H1 (cell line): Measurements from ENCODE around the gene SNRNP70. TPM values are rescaled to one million over a fixed set of nuclear protein-coding genes. Genes with fewer than 3 reads are reported as not detected.

ENCODE experiments used
- CTCF ChIA-PET: fragments of 300-600 bp; sonication (Branson Sonifier 250); formaldehyde crosslinking; loops from one replicate; lab custom pipeline; 2021; ENCODE audit not compliant: partially characterized antibody; lab: Charles Lee
- POLR2A ChIA-PET: fragments of 300-600 bp; sonication (Branson Sonifier 250); formaldehyde crosslinking; loops from one replicate; lab custom pipeline; 2021; ENCODE audit warnings: inconsistent platforms; ENCODE audit not compliant: partially characterized antibody; lab: Charles Lee
- DNase-seq, 2 experiments: peaks; one replicate each; pipeline versions ENCODE4 v3.0.0 to v3.0.0-alpha.2; 2010 to 2022; ENCODE audit warnings: low spot score in 2 of 2, low read depth in 1 of 2, mixed read lengths in 1 of 2
- FAIRE-seq: peaks from 2 replicates; lab custom pipeline; 2011; peaks lifted over from hg19 to GRCh38; lab: Jason Lieb, UNC
- H2AFZ ChIP-seq: 2 replicates; pipeline ENCODE4 v1.8.1; 2012; ENCODE audit warnings: low read length, inconsistent platforms
- H2AK5ac ChIP-seq: 2 replicates; pipeline ENCODE4 v1.6.1; 2013; ENCODE audit warnings: low read depth, low read length
- H2BK120ac ChIP-seq: replicated peaks from 2 replicates; pipeline ENCODE3; 2013; ENCODE audit warnings: low read depth, low read length, inconsistent platforms
- H2BK12ac ChIP-seq: 2 replicates; pipeline ENCODE4 v1.6.1; 2013; ENCODE audit warnings: low read depth, low read length
- H2BK15ac ChIP-seq: 2 replicates; pipeline ENCODE4 v1.6.1; 2013; ENCODE audit warnings: low read length
- H2BK20ac ChIP-seq: 2 replicates; pipeline ENCODE4 v1.6.1; 2013; ENCODE audit warnings: low read length
- H2BK5ac ChIP-seq: 2 replicates; pipeline ENCODE4 v1.6.1; 2013; ENCODE audit warnings: low read depth, low read length
- H3K14ac ChIP-seq: 2 replicates; pipeline ENCODE4 v1.6.1; 2013; ENCODE audit warnings: inconsistent platforms; ENCODE audit not compliant: insufficient read length
- H3K18ac ChIP-seq: 2 replicates; pipeline ENCODE4 v1.6.1; 2013; ENCODE audit warnings: low read length; ENCODE audit errors: extremely low read depth
- H3K23ac ChIP-seq: 2 replicates; pipeline ENCODE4 v1.6.1; 2013; ENCODE audit warnings: inconsistent platforms; ENCODE audit not compliant: insufficient read length
- H3K23me2 ChIP-seq: 2 replicates; pipeline ENCODE4 v1.6.1; 2013; ENCODE audit warnings: low read depth, low read length
- H3K27ac ChIP-seq: 2 replicates; pipeline ENCODE4 v1.6.1; 2011; ENCODE audit warnings: low read depth, low read length, inconsistent platforms
- H3K27me3 ChIP-seq, 4 experiments: replicated peaks in 1 of 4; 1 replicate in 1 of 4; 2 replicates in 3 of 4; pipeline versions ENCODE4 v1.6.1 to v1.8.1; 2011 to 2013; ENCODE audit warnings: low read length in 3 of 4, mild to moderate bottlenecking in 3 of 4, inconsistent platforms in 2 of 4, mixed read lengths in 2 of 4, moderate library complexity in 1 of 4; ENCODE audit not compliant: control insufficient read depth in 3 of 4, insufficient read depth in 3 of 4; ENCODE audit errors: extremely low read depth in 1 of 4
- H3K36me3 ChIP-seq, 4 experiments: 2 replicates each; pipeline versions ENCODE4 v1.6.1 to v1.8.1; 2011 to 2013; ENCODE audit warnings: mild to moderate bottlenecking in 4 of 4, low read length in 3 of 4, moderate library complexity in 2 of 4, control low read depth in 1 of 4, inconsistent platforms in 1 of 4; ENCODE audit not compliant: insufficient read depth in 4 of 4, control insufficient read depth in 2 of 4
- H3K4ac ChIP-seq: replicated peaks from 2 replicates; pipeline ENCODE3; 2013; ENCODE audit warnings: low read length, low read depth, mixed read lengths, inconsistent platforms; ENCODE audit not compliant: insufficient read length
- H3K4me1 ChIP-seq, 4 experiments: replicated peaks in 1 of 4; 1 replicate in 1 of 4; 2 replicates in 3 of 4; pipeline versions ENCODE4 v1.6.1 to v1.8.1; 2011 to 2013; ENCODE audit warnings: low read length in 3 of 4, inconsistent platforms in 2 of 4, mixed read lengths in 1 of 4; ENCODE audit not compliant: insufficient read depth in 4 of 4, control insufficient read depth in 3 of 4
- H3K4me2 ChIP-seq, 2 experiments: 2 replicates each; pipeline versions ENCODE4 v1.6.1 to v1.8.1; 2011 to 2013; ENCODE audit warnings: low read depth in 2 of 2, low read length in 2 of 2, control low read depth in 1 of 2, inconsistent platforms in 1 of 2, mild to moderate bottlenecking in 1 of 2; ENCODE audit not compliant: insufficient read depth in 1 of 2
- H3K4me3 ChIP-seq, 4 experiments: fragments of 200-600, 300-600 bp in 1 of 4; sonication (generic), shearing (Covaris generic), sonication (Bioruptor Twin) in 1 of 4; 2 replicates each; pipeline versions ENCODE4 v1.5.1 to v1.8.1; 2011 to 2016; ENCODE audit warnings: low read length in 4 of 4, low read depth in 3 of 4, control low read depth in 2 of 4, inconsistent platforms in 2 of 4, mild to moderate bottlenecking in 2 of 4, mixed read lengths in 1 of 4, moderate library complexity in 1 of 4; ENCODE audit not compliant: insufficient read depth in 2 of 4; ENCODE audit errors: extremely low read depth in 1 of 4
- H3K56ac ChIP-seq: replicated peaks from 2 replicates; pipeline ENCODE3; 2013; ENCODE audit warnings: low read depth, mild to moderate bottlenecking, mixed read lengths, low read length, inconsistent platforms; ENCODE audit not compliant: insufficient read length
- H3K79me1 ChIP-seq: 2 replicates; pipeline ENCODE4 v1.6.1; 2013; ENCODE audit warnings: low read depth, low read length, control low read depth
- H3K79me2 ChIP-seq, 2 experiments: 2 replicates each; pipeline versions ENCODE4 v1.6.1 to v1.8.1; 2012 to 2013; ENCODE audit warnings: low read length in 2 of 2, mild to moderate bottlenecking in 2 of 2, inconsistent platforms in 1 of 2; ENCODE audit not compliant: insufficient read depth in 2 of 2, control insufficient read depth in 1 of 2
- H3K9ac ChIP-seq, 4 experiments: replicated peaks in 1 of 4; 1 replicate in 1 of 4; 2 replicates in 3 of 4; pipeline versions ENCODE4 v1.6.1 to v1.8.1; 2011 to 2013; ENCODE audit warnings: low read depth in 3 of 4, low read length in 3 of 4, control low read depth in 2 of 4, mild to moderate bottlenecking in 2 of 4, moderate library complexity in 2 of 4, inconsistent platforms in 1 of 4; ENCODE audit errors: extremely low read depth in 1 of 4
- H3K9me3 ChIP-seq, 2 experiments: 2 replicates each; pipeline versions ENCODE4 v1.6.1 to v1.8.1; 2012 to 2013; ENCODE audit warnings: mild to moderate bottlenecking in 2 of 2, moderate library complexity in 2 of 2, control low read depth in 1 of 2, inconsistent platforms in 1 of 2, low read depth in 1 of 2, low read length in 1 of 2, mixed read lengths in 1 of 2; ENCODE audit not compliant: insufficient read depth in 2 of 2
- H4K20me1 ChIP-seq, 2 experiments: replicated peaks in 1 of 2; 2 replicates each; pipeline versions ENCODE3 to v1.8.1; 2011 to 2013; ENCODE audit warnings: inconsistent platforms in 2 of 2, low read length in 2 of 2, mild to moderate bottlenecking in 1 of 2; ENCODE audit not compliant: insufficient read depth in 2 of 2, control insufficient read depth in 1 of 2
- H4K5ac ChIP-seq: 2 replicates; pipeline ENCODE4 v1.6.1; 2013; ENCODE audit warnings: low read length, low read depth, mixed read lengths, inconsistent platforms; ENCODE audit not compliant: insufficient read length
- H4K8ac ChIP-seq: 2 replicates; pipeline ENCODE4 v1.8.0; 2013; ENCODE audit warnings: mild to moderate bottlenecking, moderate library complexity, low read length, inconsistent platforms; ENCODE audit not compliant: insufficient read depth; ENCODE audit errors: extremely low read depth
- H4K91ac ChIP-seq: replicated peaks from 2 replicates; pipeline ENCODE3; 2013; ENCODE audit warnings: low read length, mixed read lengths, inconsistent platforms; ENCODE audit not compliant: insufficient read length
- BACH1 ChIP-seq: IDR thresholded peaks from 2 replicates; pipeline ENCODE4 v1.6.1; 2012; ENCODE audit warnings: low read length, improper control_type of control experiment
- CBX8 ChIP-seq: fragments of 300-800, 300-1000 bp; sonication (generic); IDR thresholded peaks from 2 replicates; pipeline ENCODE4 v1.7.1; 2016; ENCODE audit warnings: low read depth, low read length, borderline replicate concordance
- GTF2F1 ChIP-seq: IDR thresholded peaks from 2 replicates; pipeline ENCODE4 v1.6.1; 2012; ENCODE audit warnings: low read depth, low read length, improper control_type of control experiment, borderline replicate concordance
- HDAC2 ChIP-seq, 2 experiments: fragments of 300-600 bp in 1 of 2; sonication (generic) in 1 of 2; IDR thresholded peaks; 2 replicates each; pipeline ENCODE4 v1.6.1; 2011 to 2012; ENCODE audit warnings: low read depth in 2 of 2, low read length in 2 of 2, mild to moderate bottlenecking in 2 of 2, moderate library complexity in 2 of 2, borderline replicate concordance in 1 of 2, inconsistent platforms in 1 of 2
- MAFK ChIP-seq: IDR thresholded peaks from 2 replicates; pipeline ENCODE4 v1.6.1; 2012; ENCODE audit warnings: low read depth, mild to moderate bottlenecking, improper control_type of control experiment, low read length
- NANOG ChIP-seq: IDR thresholded peaks from 2 replicates; pipeline ENCODE4 v1.6.1; 2011; ENCODE audit warnings: low read length, low read depth, mild to moderate bottlenecking, inconsistent platforms; ENCODE audit not compliant: insufficient read depth, poor library complexity, severe bottlenecking
- POLR2A ChIP-seq, 2 experiments: IDR thresholded peaks; 1 replicate in 1 of 2; 2 replicates in 1 of 2; pipeline ENCODE4 v1.6.1; 2011; ENCODE audit warnings: low read depth in 2 of 2, low read length in 2 of 2, mild to moderate bottlenecking in 2 of 2; ENCODE audit errors: control extremely low read depth in 1 of 2
- POLR2AphosphoS5 ChIP-seq: IDR thresholded peaks from 2 replicates; pipeline ENCODE4 v1.6.1; 2011; ENCODE audit warnings: low read depth, low read length
- RBBP5 ChIP-seq: IDR thresholded peaks from 2 replicates; pipeline ENCODE4 v1.7.1; 2012; ENCODE audit warnings: low read depth, mild to moderate bottlenecking, inconsistent platforms, low read length, moderate library complexity, borderline replicate concordance
- TAF7 ChIP-seq: optimal IDR thresholded peaks from 2 replicates; pipeline ENCODE3; 2011; ENCODE audit warnings: low read depth, mild to moderate bottlenecking, inconsistent platforms, low read length, moderate library complexity, borderline replicate concordance
- TEAD4 ChIP-seq: IDR thresholded peaks from 2 replicates; pipeline ENCODE4 v1.6.1; 2012; ENCODE audit warnings: low read depth, low read length, inconsistent platforms, mixed read lengths
- WGBS, 2 experiments: shearing (Covaris generic) in 1 of 2; methylation state at CpG; one replicate each; pipeline versions ENCODE4 v1.1.6 to v1.1.7; 2013 to 2015; ENCODE audit warnings: low lambda C conversion rate in 2 of 2, mixed read lengths in 2 of 2, inconsistent platforms in 1 of 2, low coverage in 1 of 2, missing lambda C conversion rate in 1 of 2; ENCODE audit not compliant: insufficient replicate concordance in 2 of 2, insufficient coverage in 1 of 2, insufficient read length in 1 of 2; ENCODE audit errors: extremely low coverage in 1 of 2, missing lambda C conversion rate in 1 of 2; 5-methylcytosine and 5-hydroxymethylcytosine counted together
- polyA plus RNA-seq, 7 experiments: library from polyadenylated mRNA; depleted of rRNA in 3 of 7; stranded (reverse) in 5 of 7; unstranded in 2 of 7; fragments of >200 nt in 5 of 7; fragments of 200-250 nt in 2 of 7; gene quantifications; 1 replicate in 5 of 7; 2 replicates in 1 of 7; 4 replicates in 1 of 7; pipeline versions ENCODE4 v1.2.1 to v1.2.3, GENCODE V29; 2011 to 2013; ENCODE audit warnings: missing spikeins in 2 of 7, mixed read lengths in 2 of 7
- total RNA-seq: library from RNA; stranded (reverse); fragmentation: NEBNext Ultra II Directional; extraction: Animal tissue kit (Norgen Biotek cat#: 25700); gene quantifications from 2 replicates; pipeline ENCODE4 v1.2.1, GENCODE V29; 2021

SNRNP70 gene
- total and polyA plus RNA-seq, 2 of the 8 experiments (the other 6 are each of a cell fraction or from before 2014, with no cell fraction given) = 231 to 235 TPM

- Histone ChIP-seq H3K4me2 (no peak overlapping the region), H3K36me3 (peaks cover 40 to 66% (median 59%) of the 10 kb centered on the region in 4 experiments), H3K27me3 (no peaks in the 10 kb centered on the region), H3K18ac (no peak overlapping the region), H2BK15ac (no peak overlapping the region), H4K20me1 (peaks cover 27 to 36% of the 10 kb centered on the region in 2 experiments), H4K8ac (no peak overlapping the region), H2BK120ac (no peak overlapping the region), H4K5ac (no peak overlapping the region), H3K23me2 (no peaks in the 10 kb centered on the region), H3K56ac (no peak overlapping the region), H2BK12ac (no peak overlapping the region), H4K91ac (no peak overlapping the region), H3K23ac (no peak overlapping the region), H3K4ac (no peak overlapping the region), H3K79me1 (peaks cover 17% of the 10 kb centered on the region), H2AK5ac (no peak overlapping the region), H3K27ac (no peak overlapping the region), H3K4me1 (no peaks in the 10 kb centered on the region), H3K9me3 (no peaks in the 10 kb centered on the region), H2AFZ (no peak overlapping the region), H2BK5ac (no peak overlapping the region; the same call in 1 of the 2 replicates), H3K9ac (no peak overlapping the region), H3K4me3 (no peak overlapping the region), H3K14ac (no peak overlapping the region), H3K79me2 (peaks cover 5 to 54% of the 10 kb centered on the region in 2 experiments), H2BK20ac (no peak overlapping the region)
- WGBS, 2 experiments = 93% methylated on average over 23 of the region's 23 CpGs; no CpG with 5 or more reads in 1 of the 2 experiments
- ChIA-PET POLR2A (interaction anchor here (0.7 to 10.1 kb wide), 14 partner anchors 7 to 133 kb away, joined by 3 to 67 read pairs (median 3); partner anchors contain the start of gene LIN7B), CTCF (interaction anchor here (0.5 to 2.2 kb wide), 11 partner anchors 10 to 358 kb away, joined by 5 to 9 read pairs (median 7); partner anchors contain the start of genes ALDH16A1 and LIN7B)
- no peak for TF ChIP-seq CBX8
- TF ChIP-seq BACH1 = no peak
- no peak for TF ChIP-seq MAFK
- no peak for TF ChIP-seq GTF2F1
- TF ChIP-seq POLR2AphosphoS5 = peak; percentile 50; the same call in 1 of the 2 replicates
- peak; percentile 36 to 44; a peak in 2 of 3 replicates for TF ChIP-seq POLR2A (IDR thresholded peaks at IDR 0.05; ENCODE audit: control extremely low read depth in 1 of 2, low read depth in 2 of 2, low read length in 2 of 2)
- no peak for TF ChIP-seq HDAC2 (IDR thresholded peaks at IDR 0.05; ENCODE audit: borderline replicate concordance in 1 of 2, low read depth in 2 of 2, low read length in 2 of 2)
- no peak for TF ChIP-seq TEAD4
- no peak for TF ChIP-seq RBBP5
- no peak for TF ChIP-seq TAF7
- no peak for TF ChIP-seq NANOG
- FAIRE-seq (no peak), DNase-seq (no peak)
Observed at GRCh38 chr19:49094505-49095482, 9.5 kb downstream of the SNRNP70 start.
